CD8-positive, alpha-beta memory T cell (primary cell): ENCODE data around the gene TLE4. TPM values are rescaled to one million over a fixed set of nuclear protein-coding genes. Genes with fewer than 3 reads are reported as not detected.
"Not testable (repeated sequence)": the region's sequence is repeated elsewhere in the genome, so short reads cannot be mapped to it uniquely, and the experiment has no call there.

Experiments used
- CTCF ChIA-PET: fragments of 350-600 bp; sonication (Branson Sonifier 250); formaldehyde crosslinking; loops from one replicate; lab custom pipeline; 2021; ENCODE audit warnings: antibody characterized with exemption; lab: Charles Lee
- POLR2A ChIA-PET: fragments of 350-600 bp; sonication (Branson Sonifier 250); formaldehyde crosslinking; loops from one replicate; lab custom pipeline; 2021; ENCODE audit warnings: antibody characterized with exemption; lab: Charles Lee
- DNase-seq, 5 donors: peaks; one replicate each; pipeline versions ENCODE4 v3.0.0 to v3.0.0-alpha.2; 2020 to 2022; ENCODE audit warnings: mixed read lengths in 1 of 5
- H3K27ac ChIP-seq: one replicate; pipeline ENCODE4 v1.7.0; 2013; ENCODE audit warnings: low read depth, mild to moderate bottlenecking, low read length, moderate library complexity
- H3K27me3 ChIP-seq: 2 replicates; pipeline ENCODE4 v1.7.0; 2013; ENCODE audit warnings: low read length, mild to moderate bottlenecking; ENCODE audit not compliant: insufficient read depth, poor library complexity, severe bottlenecking
- H3K36me3 ChIP-seq: 2 replicates; pipeline ENCODE4 v1.7.0; 2013; ENCODE audit warnings: mild to moderate bottlenecking, low read length, moderate library complexity; ENCODE audit not compliant: insufficient read depth
- H3K4me1 ChIP-seq: 2 replicates; pipeline ENCODE4 v1.7.0; 2013; ENCODE audit warnings: mild to moderate bottlenecking, low read length, moderate library complexity; ENCODE audit not compliant: insufficient read depth
- H3K4me3 ChIP-seq: 2 replicates; pipeline ENCODE4 v1.7.0; 2013; ENCODE audit warnings: mild to moderate bottlenecking, low read length
- H3K9me3 ChIP-seq: 2 replicates; pipeline ENCODE4 v1.7.0; 2013; ENCODE audit warnings: mild to moderate bottlenecking, low read length
- H3K27ac Mint-ChIP-seq, 8 donors: one replicate each; pipeline ENCODE4 v1.8.0; 2020 to 2021; ENCODE audit warnings: mixed read lengths in 8 of 8, mild to moderate bottlenecking in 6 of 8, inconsistent platforms in 3 of 8, moderate library complexity in 3 of 8
- H3K27me3 Mint-ChIP-seq, 2 donors: one replicate each; pipeline ENCODE4 v1.8.0; 2020 to 2021; ENCODE audit warnings: mixed read lengths in 2 of 2, mild to moderate bottlenecking in 1 of 2, moderate library complexity in 1 of 2
- H3K36me3 Mint-ChIP-seq, 3 donors: one replicate each; pipeline ENCODE4 v1.8.0; 2020 to 2021; ENCODE audit warnings: mixed read lengths in 3 of 3, inconsistent platforms in 1 of 3, mild to moderate bottlenecking in 1 of 3
- H3K4me1 Mint-ChIP-seq, 3 donors: one replicate each; pipeline ENCODE4 v1.8.0; 2020 to 2021; ENCODE audit warnings: mixed read lengths in 3 of 3, inconsistent platforms in 1 of 3, mild to moderate bottlenecking in 1 of 3
- H3K4me3 Mint-ChIP-seq, 7 donors: one replicate each; pipeline ENCODE4 v1.8.0; 2020 to 2021; ENCODE audit warnings: mixed read lengths in 7 of 7, mild to moderate bottlenecking in 6 of 7, moderate library complexity in 4 of 7, inconsistent platforms in 2 of 7
- H3K9me3 Mint-ChIP-seq, 5 donors: one replicate each; pipeline ENCODE4 v1.8.0; 2020 to 2022; ENCODE audit warnings: mixed read lengths in 5 of 5, mild to moderate bottlenecking in 3 of 5, moderate library complexity in 2 of 5, inconsistent platforms in 1 of 5
- polyA plus RNA-seq: library from polyadenylated mRNA; unstranded; fragments of 300-500 nt; fragmentation: Illumina TruSeq; gene quantifications from one replicate; pipeline ENCODE4 v1.2.3, GENCODE V29; 2021
- total RNA-seq, 2 experiments: library from RNA; stranded (reverse); gene quantifications; one replicate each; pipeline ENCODE4 v1.2.3, GENCODE V29; 2021

The TLE4 gene
- total and polyA plus RNA-seq, 3 experiments from 2014 or later: 28.1 to 41.6 (median 29.2) TPM

- H3K36me3 ChIP-seq: no peaks in the 10 kb centered on the region
- H3K9me3 ChIP-seq: no peaks in the 10 kb centered on the region
- ChIA-PET POLR2A (no interaction called here), CTCF (no interaction called here)
- H3K4me3 ChIP-seq: no peak overlapping the region
- H3K4me1 ChIP-seq: no peaks in the 10 kb centered on the region
- H3K9me3 Mint-ChIP-seq: no peaks in the 10 kb centered on the region
- no peaks in the 10 kb centered on the region for H3K27me3 ChIP-seq
- H3K4me1 Mint-ChIP-seq: no peaks in the 10 kb centered on the region
- no peaks in the 10 kb centered on the region for H3K36me3 Mint-ChIP-seq
- H3K27ac Mint-ChIP-seq: no peak overlapping the region
- no peak overlapping the region for H3K27ac ChIP-seq
- H3K4me3 Mint-ChIP-seq: no peak overlapping the region
- DNase-seq: no peak
- no peaks in the 10 kb centered on the region for H3K27me3 Mint-ChIP-seq
Measured at GRCh38 chr9:79741381-79741780, 169.6 kb downstream of the TLE4 start.

- H3K27ac Mint-ChIP-seq: no peak overlapping the region
- Histone ChIP-seq H3K9me3 (no peaks in the 10 kb centered on the region), H3K36me3 (no peaks in the 10 kb centered on the region), H3K27me3 (no peaks in the 10 kb centered on the region), H3K4me3 (no peak overlapping the region), H3K27ac (no peak overlapping the region), H3K4me1 (no peaks in the 10 kb centered on the region)
- POLR2A ChIA-PET: no interaction called here
- H3K36me3 Mint-ChIP-seq: no peaks in the 10 kb centered on the region
- H3K4me1 Mint-ChIP-seq: no peaks in the 10 kb centered on the region
- DNase-seq: no peak
- H3K9me3 Mint-ChIP-seq: no peaks in the 10 kb centered on the region
- CTCF ChIA-PET: interaction anchor here (0.7 kb wide), 1 partner anchor 159 kb away, joined by 3 read pairs; no protein-coding TSS in a partner anchor
- H3K27me3 Mint-ChIP-seq: no peaks in the 10 kb centered on the region
- no peak overlapping the region for H3K4me3 Mint-ChIP-seq
Measured at GRCh38 chr9:79742110-79742721, 170.5 kb downstream of the TLE4 start.

GRCh38 chr9:79744521-79744920 is 172.8 kb downstream of the TLE4 start:
- POLR2A ChIA-PET: no interaction called here
- Mint-ChIP-seq H3K4me3 (no peak overlapping the region), H3K27me3 (peaks cover 0 to 2% of the 10 kb centered on the region in 2 donors), H3K36me3 (no peaks in the 10 kb centered on the region), H3K9me3 (no peaks in the 10 kb centered on the region), H3K4me1 (no peaks in the 10 kb centered on the region), H3K27ac (no peak overlapping the region)
- no peaks in the 10 kb centered on the region for H3K9me3 ChIP-seq
- no peak for DNase-seq
- no peak overlapping the region for H3K4me3 ChIP-seq
- no peaks in the 10 kb centered on the region for H3K36me3 ChIP-seq
- CTCF ChIA-PET: no interaction called here
- H3K27ac ChIP-seq: no peak overlapping the region
- no peaks in the 10 kb centered on the region for H3K4me1 ChIP-seq
- no peaks in the 10 kb centered on the region for H3K27me3 ChIP-seq

- Histone ChIP-seq H3K27ac (no peak overlapping the region), H3K4me3 (no peak overlapping the region), H3K36me3 (no peaks in the 10 kb centered on the region), H3K9me3 (no peaks in the 10 kb centered on the region), H3K27me3 (no peaks in the 10 kb centered on the region), H3K4me1 (no peaks in the 10 kb centered on the region)
- Mint-ChIP-seq H3K36me3 (no peaks in the 10 kb centered on the region), H3K4me3 (no peak overlapping the region), H3K9me3 (no peaks in the 10 kb centered on the region), H3K27me3 (peaks cover 0 to 2% of the 10 kb centered on the region in 2 donors), H3K27ac (no peak overlapping the region), H3K4me1 (no peaks in the 10 kb centered on the region)
- DNase-seq: no peak
- ChIA-PET POLR2A (no interaction called here), CTCF (no interaction called here)
Measured at GRCh38 chr9:79745752-79746336, 174.1 kb downstream of the TLE4 start.

GRCh38 chr9:79751895-79752466 is 180.2 kb downstream of the TLE4 start:
- H3K36me3 Mint-ChIP-seq: peaks cover 0 to 15% (median 1%) of the 10 kb centered on the region in 3 donors
- H3K27ac Mint-ChIP-seq, DNase-seq, H3K27me3 Mint-ChIP-seq, H3K27ac ChIP-seq, H3K4me1 Mint-ChIP-seq, H3K4me3 ChIP-seq, H3K4me3 Mint-ChIP-seq, H3K9me3 ChIP-seq, H3K27me3 ChIP-seq, H3K36me3 ChIP-seq, H3K4me1 ChIP-seq, POLR2A ChIA-PET: not testable (repeated sequence)
- CTCF ChIA-PET: interaction anchor here (1.0 kb wide), 1 partner anchor 17 kb away, joined by 3 read pairs; no protein-coding TSS in a partner anchor
- peaks cover 0 to 16% (median 2%) of the 10 kb centered on the region in 5 donors for H3K9me3 Mint-ChIP-seq

GRCh38 chr9:79756414-79756813 is 184.6 kb downstream of the TLE4 start:
- no peaks in the 10 kb centered on the region for H3K4me1 ChIP-seq
- no peaks in the 10 kb centered on the region for H3K36me3 ChIP-seq
- peaks cover 0 to 10% (median under 1%) of the 10 kb centered on the region in 3 donors for H3K36me3 Mint-ChIP-seq
- CTCF ChIA-PET: no interaction called here
- no peaks in the 10 kb centered on the region for H3K9me3 ChIP-seq
- no peak overlapping the region for H3K4me3 ChIP-seq
- peaks cover 0 to 13% (median 2%) of the 10 kb centered on the region in 5 donors for H3K9me3 Mint-ChIP-seq
- H3K27ac ChIP-seq: no peak overlapping the region
- POLR2A ChIA-PET: no interaction called here
- no peak for DNase-seq
- H3K27ac Mint-ChIP-seq: no peak overlapping the region
- H3K27me3 Mint-ChIP-seq: peaks cover 2 to 3% of the 10 kb centered on the region in 2 donors
- H3K27me3 ChIP-seq: no peaks in the 10 kb centered on the region
- H3K4me3 Mint-ChIP-seq: no peak overlapping the region
- H3K4me1 Mint-ChIP-seq: no peaks in the 10 kb centered on the region

GRCh38 chr9:79757074-79757473 is 185.3 kb downstream of the TLE4 start:
- ChIA-PET CTCF (no interaction called here), POLR2A (no interaction called here)
- no peaks in the 10 kb centered on the region for H3K36me3 ChIP-seq
- no peak overlapping the region for H3K4me3 ChIP-seq
- DNase-seq: no peak
- no peaks in the 10 kb centered on the region for H3K27me3 ChIP-seq
- H3K9me3 ChIP-seq: no peaks in the 10 kb centered on the region
- H3K9me3 Mint-ChIP-seq: peaks cover 0 to 7% (median 2%) of the 10 kb centered on the region in 5 donors
- no peak overlapping the region for H3K27ac Mint-ChIP-seq
- no peak overlapping the region for H3K4me3 Mint-ChIP-seq
- H3K27ac ChIP-seq: no peak overlapping the region
- no peaks in the 10 kb centered on the region for H3K4me1 Mint-ChIP-seq
- H3K27me3 Mint-ChIP-seq: peaks cover 2 to 3% of the 10 kb centered on the region in 2 donors
- H3K36me3 Mint-ChIP-seq: peaks cover 0 to 5% (median 0%) of the 10 kb centered on the region in 3 donors
- H3K4me1 ChIP-seq: no peaks in the 10 kb centered on the region

- Histone ChIP-seq H3K27ac (no peak overlapping the region), H3K36me3 (no peaks in the 10 kb centered on the region), H3K4me3 (no peak overlapping the region), H3K27me3 (no peaks in the 10 kb centered on the region), H3K4me1 (no peaks in the 10 kb centered on the region), H3K9me3 (no peaks in the 10 kb centered on the region)
- peaks cover 0 to 2% (median 0%) of the 10 kb centered on the region in 5 donors for H3K9me3 Mint-ChIP-seq
- H3K36me3 Mint-ChIP-seq: peaks cover 0 to 3% (median 0%) of the 10 kb centered on the region in 3 donors
- H3K4me3 Mint-ChIP-seq: no peak overlapping the region
- H3K4me1 Mint-ChIP-seq: no peaks in the 10 kb centered on the region
- ChIA-PET POLR2A (no interaction called here), CTCF (no interaction called here)
- DNase-seq: no peak
- H3K27me3 Mint-ChIP-seq: peaks cover 2 to 3% of the 10 kb centered on the region in 2 donors
- no peak overlapping the region for H3K27ac Mint-ChIP-seq
Measured at GRCh38 chr9:79757881-79758669, 186.3 kb downstream of the TLE4 start.
